Bronchial epithelial cell (primary cell): ENCODE results near the gene LAMP2. TPM values are rescaled to one million over a fixed set of nuclear protein-coding genes. Genes with fewer than 3 reads are reported as not detected.

Source experiments
- DNase-seq: peaks from one replicate; pipeline ENCODE4 v3.0.0-alpha.2; 2010; ENCODE audit warnings: low read depth
- FAIRE-seq: peaks from 2 replicates; lab custom pipeline; 2011; peaks lifted over from hg19 to GRCh38; lab: Jason Lieb, UNC
- H3K27me3 ChIP-seq: 2 replicates; pipeline ENCODE4 v1.5.1; 2011; ENCODE audit warnings: low read length; ENCODE audit not compliant: control insufficient read depth, insufficient read depth
- H3K36me3 ChIP-seq: 2 replicates; pipeline ENCODE4 v1.5.1; 2011; ENCODE audit warnings: low read length; ENCODE audit not compliant: control insufficient read depth, insufficient read depth
- H3K4me3 ChIP-seq: 2 replicates; pipeline ENCODE4 v1.5.1; 2011; ENCODE audit warnings: mild to moderate bottlenecking, low read depth, low read length, control low read depth
- CTCF ChIP-seq: IDR thresholded peaks from 2 replicates; pipeline ENCODE4 v1.5.1; 2011; ENCODE audit warnings: mild to moderate bottlenecking, moderate library complexity, low read length, control low read depth, inconsistent platforms; ENCODE audit not compliant: insufficient read depth, severe bottlenecking
- total RNA-seq: library from RNA; depleted of rRNA; stranded (reverse); fragments of >200 nt; gene quantifications from 2 replicates; pipeline ENCODE4 v1.2.1, GENCODE V29; 2014

The LAMP2 gene
- total RNA-seq, 1 donor from 2014 or later, result 118 TPM

GRCh38 chrX:120406638-120407037 lies 62.5 kb downstream of the LAMP2 start:
- FAIRE-seq (no peak), DNase-seq (no peak)
- Histone ChIP-seq H3K27me3 (no peaks in the 10 kb centered on the region), H3K36me3 (no peaks in the 10 kb centered on the region), H3K4me3 (no peak overlapping the region)
- no peak for TF ChIP-seq CTCF

GRCh38 chrX:120402369-120402768 lies 66.7 kb downstream of the LAMP2 start:
- no peak for TF ChIP-seq CTCF
- H3K4me3 ChIP-seq, result no peak overlapping the region
- no peaks in the 10 kb centered on the region for H3K27me3 ChIP-seq
- DNase-seq (peak; percentile 10), FAIRE-seq (no peak)
- no peaks in the 10 kb centered on the region for H3K36me3 ChIP-seq

- Histone ChIP-seq H3K27me3 (no peaks in the 10 kb centered on the region), H3K36me3 (no peaks in the 10 kb centered on the region), H3K4me3 (no peak overlapping the region)
- no peak for DNase-seq
- FAIRE-seq, result no peak
- TF ChIP-seq CTCF, result no peak
Measured at GRCh38 chrX:120401301-120401700, 67.8 kb downstream of the LAMP2 start.

GRCh38 chrX:120380699-120381098 lies 88.4 kb downstream of the LAMP2 start:
- no peaks in the 10 kb centered on the region for H3K27me3 ChIP-seq
- DNase-seq (peak; percentile 29), FAIRE-seq (no peak)
- H3K36me3 ChIP-seq, result no peaks in the 10 kb centered on the region
- no peak overlapping the region for H3K4me3 ChIP-seq
- TF ChIP-seq CTCF, result peak; percentile 47

GRCh38 chrX:120379937-120380681 lies 89.0 kb downstream of the LAMP2 start:
- FAIRE-seq, result no peak
- no peak overlapping the region for H3K4me3 ChIP-seq
- TF ChIP-seq CTCF, result no peak
- no peak for DNase-seq
- H3K36me3 ChIP-seq, result no peaks in the 10 kb centered on the region
- no peaks in the 10 kb centered on the region for H3K27me3 ChIP-seq

GRCh38 chrX:120378570-120378969 lies 90.5 kb downstream of the LAMP2 start:
- no peak for TF ChIP-seq CTCF
- H3K27me3 ChIP-seq, result no peaks in the 10 kb centered on the region
- DNase-seq (no peak), FAIRE-seq (no peak)
- H3K36me3 ChIP-seq, result no peaks in the 10 kb centered on the region
- no peak overlapping the region for H3K4me3 ChIP-seq
